A172 (cell line): ENCODE results near the gene PLEKHA7. TPM values are rescaled to one million over a fixed set of nuclear protein-coding genes. Genes with fewer than 3 reads are reported as not detected.

ENCODE experiments used
- DNase-seq: peaks from one replicate; pipeline ENCODE4 v3.0.0-alpha.2; 2015; ENCODE audit warnings: low spot score
- total RNA-seq: library from RNA; depleted of rRNA; stranded (reverse); fragments of >200 nt; shearing (Covaris generic); gene quantifications from 2 replicates; pipeline ENCODE4 v1.2.3, GENCODE V29; 2014

The PLEKHA7 gene
- total RNA-seq, 1 experiment from 2014 or later = 1.3 TPM

GRCh38 chr11:16846305-16846704 lies 167.9 kb downstream of the PLEKHA7 start:
- no peak for DNase-seq

GRCh38 chr11:16844268-16844771 lies 169.9 kb downstream of the PLEKHA7 start:
- no peak for DNase-seq

GRCh38 chr11:16843294-16843693 lies 170.9 kb downstream of the PLEKHA7 start:
- DNase-seq = no peak

- DNase-seq = no peak
These were observed 172.2 kb downstream of the PLEKHA7 start for GRCh38 chr11:16841984-16842383.

- no peak for DNase-seq
These were observed 172.7 kb downstream of the PLEKHA7 start for GRCh38 chr11:16841481-16841880.

GRCh38 chr11:16840951-16841350 lies 173.3 kb downstream of the PLEKHA7 start:
- no peak for DNase-seq

- no peak for DNase-seq
These were observed 174.4 kb downstream of the PLEKHA7 start for GRCh38 chr11:16839821-16840220.

GRCh38 chr11:16834384-16834783 lies 179.8 kb downstream of the PLEKHA7 start:
- DNase-seq = no peak

GRCh38 chr11:16833026-16833425 lies 181.2 kb downstream of the PLEKHA7 start:
- DNase-seq = no peak

- DNase-seq = no peak
These were observed 182.0 kb downstream of the PLEKHA7 start for GRCh38 chr11:16832193-16832539.

GRCh38 chr11:16831316-16832192 lies 182.7 kb downstream of the PLEKHA7 start:
- no peak for DNase-seq

GRCh38 chr11:16827139-16827538 lies 187.1 kb downstream of the PLEKHA7 start:
- DNase-seq = no peak

- DNase-seq = peak; percentile 34
These were observed 188.2 kb downstream of the PLEKHA7 start for GRCh38 chr11:16825968-16826367.

- DNase-seq = no peak
These were observed 189.1 kb downstream of the PLEKHA7 start for GRCh38 chr11:16825101-16825500.

- DNase-seq = peak; percentile 61
These were observed 193.7 kb downstream of the PLEKHA7 start for GRCh38 chr11:16820324-16821092.

GRCh38 chr11:16818284-16818683 lies 195.9 kb downstream of the PLEKHA7 start:
- DNase-seq = no peak

- DNase-seq = no peak
These were observed 196.9 kb downstream of the PLEKHA7 start for GRCh38 chr11:16817351-16817750.

GRCh38 chr11:16816358-16817270 lies 197.6 kb downstream of the PLEKHA7 start:
- no peak for DNase-seq

- no peak for DNase-seq
These were observed 199.0 kb downstream of the PLEKHA7 start for GRCh38 chr11:16815047-16815767.

- no peak for DNase-seq
These were observed 199.7 kb downstream of the PLEKHA7 start for GRCh38 chr11:16814410-16815046.

- DNase-seq = no peak
These were observed 201.1 kb downstream of the PLEKHA7 start for GRCh38 chr11:16813126-16813525.
